Measurements from ENCODE around the gene ZMPSTE24.

Gene ZMPSTE24

GRCh38 chr1:40241362-40241761 lies 16.7 kb upstream of the ZMPSTE24 start:
- Histone ChIP-seq H3K27me3 (ENCODE audit: control insufficient read depth, insufficient read depth, low read length) (no peaks in the 10 kb centered on the region), H3K4me3 (ENCODE audit: low read length) (no peak overlapping the region), H3K4me1 (ENCODE audit: control insufficient read depth, insufficient read depth, low read length) (no peaks in the 10 kb centered on the region), H3K9me3 (ENCODE audit: control insufficient read depth, insufficient read depth, low read length) (no peaks in the 10 kb centered on the region), H3K36me3 (ENCODE audit: control insufficient read depth, insufficient read depth, low read length) (peaks cover 10% of the 10 kb centered on the region; the same call in 1 of the 2 replicates), H3K27ac (ENCODE audit: low read length) (no peak overlapping the region)
- no peak for DNase-seq (ENCODE audit: low read depth, low spot score)
- no CpG with 5 or more reads among the region's 1 CpG for WGBS (ENCODE audit: insufficient coverage, insufficient read length)

GRCh38 chr1:40243351-40243750 lies 14.7 kb upstream of the ZMPSTE24 start:
- H3K27ac ChIP-seq (ENCODE audit: low read length) = no peak overlapping the region
- no peaks in the 10 kb centered on the region for H3K36me3 ChIP-seq (ENCODE audit: control insufficient read depth, insufficient read depth, low read length)
- DNase-seq (ENCODE audit: low read depth, low spot score) = no peak
- no CpG with 5 or more reads among the region's 2 CpGs for WGBS (ENCODE audit: insufficient coverage, insufficient read length)
- no peak overlapping the region for H3K4me3 ChIP-seq (ENCODE audit: low read length)
- no peaks in the 10 kb centered on the region for H3K4me1 ChIP-seq (ENCODE audit: control insufficient read depth, insufficient read depth, low read length)
- no peaks in the 10 kb centered on the region for H3K27me3 ChIP-seq (ENCODE audit: control insufficient read depth, insufficient read depth, low read length)
- H3K9me3 ChIP-seq (ENCODE audit: control insufficient read depth, insufficient read depth, low read length) = no peaks in the 10 kb centered on the region

- Histone ChIP-seq H3K4me3 (ENCODE audit: low read length) (no peak overlapping the region), H3K36me3 (ENCODE audit: control insufficient read depth, insufficient read depth, low read length) (no peaks in the 10 kb centered on the region), H3K27ac (ENCODE audit: low read length) (no peak overlapping the region), H3K27me3 (ENCODE audit: control insufficient read depth, insufficient read depth, low read length) (no peaks in the 10 kb centered on the region), H3K4me1 (ENCODE audit: control insufficient read depth, insufficient read depth, low read length) (no peaks in the 10 kb centered on the region), H3K9me3 (ENCODE audit: control insufficient read depth, insufficient read depth, low read length) (no peaks in the 10 kb centered on the region)
- WGBS (ENCODE audit: insufficient coverage, insufficient read length) = no CpG with 5 or more reads among the region's 4 CpGs
- DNase-seq (ENCODE audit: low read depth, low spot score) = no peak
These were observed 13.8 kb upstream of the ZMPSTE24 start for GRCh38 chr1:40244138-40244744.

- Histone ChIP-seq H3K9me3 (ENCODE audit: control insufficient read depth, insufficient read depth, low read length) (no peaks in the 10 kb centered on the region), H3K27ac (ENCODE audit: low read length) (no peak overlapping the region), H3K4me3 (ENCODE audit: low read length) (no peak overlapping the region), H3K4me1 (ENCODE audit: control insufficient read depth, insufficient read depth, low read length) (no peaks in the 10 kb centered on the region), H3K27me3 (ENCODE audit: control insufficient read depth, insufficient read depth, low read length) (no peaks in the 10 kb centered on the region), H3K36me3 (ENCODE audit: control insufficient read depth, insufficient read depth, low read length) (no peaks in the 10 kb centered on the region)
- DNase-seq (ENCODE audit: low read depth, low spot score) = no peak
- WGBS (ENCODE audit: insufficient coverage, insufficient read length) = no CpG with 5 or more reads among the region's 3 CpGs
These were observed 12.3 kb upstream of the ZMPSTE24 start for GRCh38 chr1:40245686-40246085.

GRCh38 chr1:40247655-40248054 lies 10.4 kb upstream of the ZMPSTE24 start, which contains the start of gene TMCO2:
TMCO2 (plus strand) TSS chr1:40247937; CDS start chr1:40247994, 57 bp downstream.
- no CpG with 5 or more reads among the region's 1 CpG for WGBS (ENCODE audit: insufficient coverage, insufficient read length)
- Histone ChIP-seq H3K27ac (ENCODE audit: low read length) (no peak within 1 kb of the TSS), H3K9me3 (ENCODE audit: control insufficient read depth, insufficient read depth, low read length) (no peaks in the 10 kb centered on the region), H3K36me3 (ENCODE audit: control insufficient read depth, insufficient read depth, low read length) (no peaks in the 10 kb centered on the region), H3K27me3 (ENCODE audit: control insufficient read depth, insufficient read depth, low read length) (no peaks in the 10 kb centered on the region), H3K4me3 (ENCODE audit: low read length) (no peak within 1 kb of the TSS), H3K4me1 (ENCODE audit: control insufficient read depth, insufficient read depth, low read length) (no peaks in the 10 kb centered on the region)
- DNase-seq (ENCODE audit: low read depth, low spot score) = no peak

- no peak for DNase-seq (ENCODE audit: low read depth, low spot score)
- no peaks in the 10 kb centered on the region for H3K27me3 ChIP-seq (ENCODE audit: control insufficient read depth, insufficient read depth, low read length)
- no peaks in the 10 kb centered on the region for H3K9me3 ChIP-seq (ENCODE audit: control insufficient read depth, insufficient read depth, low read length)
- no peak overlapping the region for H3K4me3 ChIP-seq (ENCODE audit: low read length)
- H3K4me1 ChIP-seq (ENCODE audit: control insufficient read depth, insufficient read depth, low read length) = no peaks in the 10 kb centered on the region
- H3K27ac ChIP-seq (ENCODE audit: low read length) = no peak overlapping the region
- no peaks in the 10 kb centered on the region for H3K36me3 ChIP-seq (ENCODE audit: control insufficient read depth, insufficient read depth, low read length)
These were observed 9.6 kb upstream of the ZMPSTE24 start for GRCh38 chr1:40248412-40248811.

- H3K36me3 ChIP-seq (ENCODE audit: control insufficient read depth, insufficient read depth, low read length) = no peaks in the 10 kb centered on the region
- no CpG with 5 or more reads among the region's 4 CpGs for WGBS (ENCODE audit: insufficient coverage, insufficient read length)
- H3K4me1 ChIP-seq (ENCODE audit: control insufficient read depth, insufficient read depth, low read length) = no peaks in the 10 kb centered on the region
- H3K9me3 ChIP-seq (ENCODE audit: control insufficient read depth, insufficient read depth, low read length) = no peaks in the 10 kb centered on the region
- DNase-seq (ENCODE audit: low read depth, low spot score) = no peak
- no peak overlapping the region for H3K27ac ChIP-seq (ENCODE audit: low read length)
- H3K27me3 ChIP-seq (ENCODE audit: control insufficient read depth, insufficient read depth, low read length) = no peaks in the 10 kb centered on the region
- H3K4me3 ChIP-seq (ENCODE audit: low read length) = no peak overlapping the region
These were observed 6.6 kb upstream of the ZMPSTE24 start for GRCh38 chr1:40251456-40251855.

- Histone ChIP-seq H3K27ac (ENCODE audit: low read length) (no peak overlapping the region), H3K27me3 (ENCODE audit: control insufficient read depth, insufficient read depth, low read length) (no peaks in the 10 kb centered on the region), H3K4me3 (ENCODE audit: low read length) (no peak overlapping the region), H3K9me3 (ENCODE audit: control insufficient read depth, insufficient read depth, low read length) (no peaks in the 10 kb centered on the region), H3K36me3 (ENCODE audit: control insufficient read depth, insufficient read depth, low read length) (no peaks in the 10 kb centered on the region), H3K4me1 (ENCODE audit: control insufficient read depth, insufficient read depth, low read length) (no peaks in the 10 kb centered on the region)
- WGBS (ENCODE audit: insufficient coverage, insufficient read length) = no CpG with 5 or more reads among the region's 2 CpGs
- no peak for DNase-seq (ENCODE audit: low read depth, low spot score)
These were observed 5.4 kb upstream of the ZMPSTE24 start for GRCh38 chr1:40252601-40253000.

GRCh38 chr1:40255231-40255630 lies 2.8 kb upstream of the ZMPSTE24 start:
- no peak overlapping the region for H3K4me3 ChIP-seq (ENCODE audit: low read length)
- no peak for DNase-seq (ENCODE audit: low read depth, low spot score)

GRCh38 chr1:40256401-40257084 lies 1.5 kb upstream of the ZMPSTE24 start:
- no peaks in the 10 kb centered on the region for H3K27me3 ChIP-seq (ENCODE audit: control insufficient read depth, insufficient read depth, low read length)
- no peaks in the 10 kb centered on the region for H3K9me3 ChIP-seq (ENCODE audit: control insufficient read depth, insufficient read depth, low read length)
- H3K36me3 ChIP-seq (ENCODE audit: control insufficient read depth, insufficient read depth, low read length) = peaks cover 9% of the 10 kb centered on the region; the same call in 1 of the 2 replicates
- H3K27ac ChIP-seq (ENCODE audit: low read length) = no peak overlapping the region
- no peaks in the 10 kb centered on the region for H3K4me1 ChIP-seq (ENCODE audit: control insufficient read depth, insufficient read depth, low read length)
- H3K4me3 ChIP-seq (ENCODE audit: low read length) = peak overlapping the region; percentile 8; the same call in 1 of the 2 replicates
- DNase-seq (ENCODE audit: low read depth, low spot score) = no peak
- WGBS (ENCODE audit: insufficient coverage, insufficient read length) = no CpG with 5 or more reads among the region's 6 CpGs

More at GRCh38 chr1:40255231-40255630, 2.8 kb upstream of the ZMPSTE24 start:
- no peaks in the 10 kb centered on the region for H3K9me3 ChIP-seq (ENCODE audit: control insufficient read depth, insufficient read depth, low read length)
- no peaks in the 10 kb centered on the region for H3K4me1 ChIP-seq (ENCODE audit: control insufficient read depth, insufficient read depth, low read length)
- no peaks in the 10 kb centered on the region for H3K27me3 ChIP-seq (ENCODE audit: control insufficient read depth, insufficient read depth, low read length)
- H3K27ac ChIP-seq (ENCODE audit: low read length) = no peak overlapping the region
- H3K36me3 ChIP-seq (ENCODE audit: control insufficient read depth, insufficient read depth, low read length) = 0 out of 2 replicates have a peak, but pooled peaks cover 1% of the 10 kb centered on the region

GRCh38 chr1:40257313-40257687 lies 736 bp upstream of the ZMPSTE24 start:
- Histone ChIP-seq H3K36me3 (ENCODE audit: control insufficient read depth, insufficient read depth, low read length) (peaks cover 9% of the 10 kb centered on the region; the same call in 1 of the 2 replicates), H3K9me3 (ENCODE audit: control insufficient read depth, insufficient read depth, low read length) (no peaks in the 10 kb centered on the region), H3K27me3 (ENCODE audit: control insufficient read depth, insufficient read depth, low read length) (no peaks in the 10 kb centered on the region), H3K27ac (ENCODE audit: low read length) (no peak overlapping the region), H3K4me3 (ENCODE audit: low read length) (peak overlapping the region; percentile 73), H3K4me1 (ENCODE audit: control insufficient read depth, insufficient read depth, low read length) (no peaks in the 10 kb centered on the region)
- peak; percentile 1 for DNase-seq (ENCODE audit: low read depth, low spot score)
- no CpG with 5 or more reads among the region's 16 CpGs for WGBS (ENCODE audit: insufficient coverage, insufficient read length)

Measured in iPS DF 6.9 (cell line).